ENCODE data around the gene GEMIN4.
A peak's percentile ranks its signal among the peaks of the same experiment; 100 is the strongest.
"Not testable (repeated sequence)": the region's sequence is repeated elsewhere in the genome, so short reads cannot be mapped to it uniquely, and the experiment has no call there.

The GEMIN4 gene

DNA sequence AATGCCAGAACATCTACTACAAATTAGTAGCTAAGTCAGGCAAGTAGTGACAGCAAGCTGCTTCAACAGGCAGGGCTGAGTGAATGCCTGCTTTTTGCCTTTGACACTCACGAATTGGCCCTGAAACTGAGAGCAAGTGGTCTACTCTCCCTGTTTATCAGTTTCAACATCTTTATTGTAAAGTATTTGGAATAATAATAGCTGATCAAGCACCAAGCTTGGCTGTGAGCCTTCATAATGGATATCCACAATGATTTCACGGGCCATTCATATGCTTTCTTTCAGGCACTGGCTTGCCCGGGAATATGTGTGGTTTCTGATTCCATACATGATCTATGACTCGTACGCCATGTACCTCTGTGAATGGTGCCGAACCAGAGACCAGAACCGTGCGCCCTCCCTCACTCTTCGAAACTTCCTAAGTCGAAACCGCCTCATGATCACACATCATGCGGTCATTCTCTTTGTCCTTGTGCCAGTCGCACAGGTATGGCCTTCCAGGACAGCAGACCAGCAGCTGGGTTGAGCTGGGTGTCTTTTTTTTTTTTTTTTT lies 14.4 kb downstream of the GEMIN4 start:
- DNase-seq, result no peak

DNA sequence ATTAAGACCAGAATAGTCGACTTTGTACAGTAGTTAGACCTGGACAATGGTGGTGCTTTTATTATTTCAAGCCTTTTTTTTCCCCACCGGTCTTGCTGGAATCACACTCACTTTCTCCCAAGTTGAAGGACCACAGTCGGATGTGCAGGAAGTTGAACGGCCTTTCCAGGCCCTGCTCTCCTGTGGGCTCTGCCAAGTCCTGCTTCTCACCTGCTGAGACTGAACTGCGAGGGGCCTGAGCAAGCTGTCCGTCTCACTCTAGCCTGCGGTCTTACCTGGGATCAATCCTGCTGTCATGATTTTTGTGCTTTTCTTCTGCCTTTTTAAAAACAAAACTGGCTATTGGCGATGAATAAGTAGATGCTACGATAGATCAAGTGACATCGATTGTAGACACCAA lies 18.3 kb downstream of the GEMIN4 start:
- DNase-seq, result no peak

DNA sequence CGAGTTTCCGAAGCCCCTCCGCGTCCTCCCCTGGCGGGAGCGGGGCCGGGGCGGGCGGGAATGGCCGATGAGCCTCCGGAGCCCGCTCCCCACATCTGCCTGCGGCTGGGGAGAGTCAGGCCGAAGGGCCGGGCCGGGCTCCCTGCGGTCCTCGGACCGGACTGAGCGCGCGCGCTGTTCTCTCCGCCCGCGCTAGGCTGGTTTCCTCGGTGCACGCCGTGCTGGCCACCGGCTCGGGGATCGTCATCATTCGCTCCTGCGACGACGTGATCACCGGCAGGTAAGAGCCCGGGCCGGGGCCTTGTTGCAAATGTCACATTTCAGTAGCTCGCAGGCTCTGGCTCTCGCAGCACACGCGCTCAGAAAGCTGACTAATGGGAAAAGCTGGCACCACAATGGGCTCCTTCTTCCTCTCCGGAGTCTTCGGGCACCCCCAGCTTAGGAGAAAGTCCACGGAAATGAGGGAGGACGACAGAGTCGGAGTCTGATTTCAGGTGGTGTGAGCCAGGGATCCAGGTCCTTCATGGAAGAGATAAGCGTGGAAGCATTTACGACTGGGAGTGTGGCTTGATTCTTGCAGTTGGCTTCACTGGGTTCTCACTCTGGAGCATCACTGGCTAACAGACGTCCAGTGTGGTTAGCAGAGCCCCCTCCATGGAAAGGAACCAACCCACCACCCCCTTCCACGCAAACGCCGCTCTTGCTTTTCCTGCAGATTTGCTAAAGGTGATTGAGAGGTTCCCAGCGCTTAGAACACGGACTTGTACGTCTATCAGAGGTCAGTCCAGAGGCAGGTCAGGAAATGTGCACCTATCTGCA lies 19.0 kb downstream of the GEMIN4 start:
- DNase-seq, result no peak

DNA sequence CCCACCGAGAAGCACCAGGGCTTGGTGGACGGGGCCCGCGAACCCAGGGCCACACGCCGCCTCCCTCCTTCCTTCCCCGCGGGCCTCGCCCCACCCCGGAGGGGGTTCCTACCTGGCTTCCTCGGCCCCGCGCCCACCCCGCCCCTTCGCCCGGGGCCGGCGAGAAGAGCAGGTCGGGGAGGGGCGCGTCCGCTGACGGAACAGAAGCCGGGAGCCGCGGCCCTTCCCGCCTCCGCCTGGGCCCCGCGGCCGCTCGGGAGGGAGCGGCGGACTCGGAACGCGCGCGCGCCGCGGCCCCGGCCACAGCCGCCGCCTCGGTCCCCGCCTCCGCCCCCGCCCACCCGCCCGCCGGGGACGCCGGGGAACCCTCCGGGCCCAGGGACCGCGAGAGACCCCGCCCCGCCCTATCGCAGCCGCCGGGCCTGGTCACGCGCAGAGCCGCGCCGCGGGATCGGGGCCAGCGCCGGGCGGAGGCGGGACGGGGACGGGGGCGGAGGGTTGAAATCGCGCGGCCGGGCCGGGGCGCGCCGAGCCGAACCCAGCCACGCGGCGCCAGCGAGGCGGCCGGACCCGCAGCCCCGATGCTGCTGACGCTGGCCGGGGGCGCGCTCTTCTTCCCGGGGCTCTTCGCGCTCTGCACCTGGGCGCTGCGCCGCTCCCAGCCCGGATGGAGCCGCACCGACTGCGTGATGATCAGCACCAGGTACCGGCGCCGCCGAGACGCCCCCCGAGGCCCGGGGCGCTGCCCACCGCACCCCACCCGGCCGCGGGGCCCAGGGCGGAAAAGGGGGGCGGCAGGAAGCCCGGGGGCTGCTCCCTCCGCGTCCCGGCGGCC lies 19.8 kb downstream of the GEMIN4 start, which contains the start of gene TLCD3A:
Gene TLCD3A (plus strand): TSS at position 530 of the 835 bp plus-strand sequence. CDS start 52 bp downstream, at position 582.
- DNase-seq, result no peak

DNA sequence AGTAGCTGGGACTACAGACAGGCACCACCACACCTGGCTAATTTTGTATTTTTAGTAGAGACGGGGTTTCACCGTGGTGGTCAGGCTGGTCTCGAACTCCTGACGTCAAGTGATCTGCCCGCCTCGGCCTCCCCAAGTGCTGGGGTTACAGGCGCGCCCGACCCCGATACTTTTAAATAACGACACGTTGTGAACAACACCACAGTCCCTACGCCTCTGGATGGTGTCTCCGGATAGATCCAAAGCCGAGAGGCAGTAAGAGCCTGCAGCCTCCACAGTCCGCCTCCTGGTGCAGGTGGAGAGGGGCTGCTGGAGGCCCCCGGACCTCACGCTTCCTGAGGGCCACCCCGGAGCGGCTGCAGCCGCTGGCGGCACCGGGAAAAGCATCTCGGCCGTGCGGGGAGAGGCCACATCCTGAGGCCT lies 20.4 kb downstream of the GEMIN4 start:
- DNase-seq, result no peak

DNA sequence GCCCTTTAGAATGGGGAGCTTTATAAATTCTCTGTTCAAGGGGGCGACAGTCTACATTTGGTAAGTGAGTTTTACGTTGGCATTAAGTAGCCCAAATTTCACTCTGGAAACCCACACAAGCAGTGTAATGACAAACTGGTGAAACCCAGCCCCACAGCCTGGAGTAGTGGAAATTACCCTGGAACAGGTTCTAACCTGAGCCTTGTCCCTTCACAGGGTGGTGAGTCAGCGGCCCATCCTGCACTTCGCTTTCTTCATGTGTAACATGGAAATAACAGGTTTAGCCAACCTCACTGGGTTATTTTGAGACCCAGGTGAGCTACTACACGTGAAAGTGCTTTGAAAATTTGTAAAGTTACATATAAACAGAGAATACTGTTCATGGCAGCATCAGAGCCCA lies 23.2 kb downstream of the GEMIN4 start:
- no peak for DNase-seq

DNA sequence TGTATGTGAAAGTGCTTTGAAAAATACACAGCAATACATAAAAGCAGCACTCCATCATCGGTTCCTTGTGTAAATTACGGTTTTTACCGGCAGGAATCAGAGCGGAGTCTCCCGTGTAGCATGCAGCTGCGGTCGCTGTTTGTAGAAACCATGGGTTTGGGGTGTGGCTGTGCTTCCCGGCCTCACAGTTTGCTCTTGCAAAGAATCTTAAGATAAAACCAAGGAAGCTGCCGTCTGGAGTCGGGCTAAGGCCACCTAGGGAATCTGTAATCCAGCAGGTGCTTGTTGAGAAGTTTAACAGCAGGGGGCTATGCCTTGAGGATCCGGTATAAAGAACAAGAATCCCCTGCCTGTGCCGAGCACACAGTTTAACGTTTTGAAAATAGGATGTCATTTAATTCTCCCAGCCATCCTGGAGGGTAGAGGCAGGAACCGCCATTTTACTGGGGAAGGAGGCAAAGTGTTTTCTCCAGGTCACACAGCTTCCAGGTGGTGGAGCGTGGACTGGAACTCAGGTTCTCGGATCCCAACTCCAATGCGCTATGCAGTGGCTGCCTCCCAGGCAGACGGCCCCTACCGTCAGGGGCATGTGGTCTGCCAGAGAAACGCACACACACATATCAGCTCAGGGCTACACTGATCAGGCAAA lies 25.7 kb downstream of the GEMIN4 start:
- no peak for DNase-seq

DNA sequence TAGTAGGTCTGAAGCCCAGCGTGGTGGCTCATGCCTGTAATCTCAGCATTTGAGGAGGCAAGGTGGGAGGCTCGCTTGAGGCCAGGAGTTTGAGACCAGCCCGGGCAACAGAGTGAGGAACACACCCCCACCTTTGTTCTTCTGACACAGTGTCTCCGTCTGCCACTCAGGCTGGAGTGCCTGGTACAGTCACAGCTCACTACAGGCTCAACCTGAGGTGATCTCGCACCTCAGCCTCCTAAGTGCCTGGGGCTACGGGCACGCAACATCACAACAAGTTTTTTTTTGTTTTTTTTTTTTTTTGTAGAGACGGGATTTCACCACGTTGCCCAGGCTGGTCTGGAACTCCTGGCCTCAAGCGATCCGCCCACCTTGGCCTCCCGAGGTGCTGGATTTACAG lies 26.3 kb downstream of the GEMIN4 start:
- DNase-seq, result no peak

DNA sequence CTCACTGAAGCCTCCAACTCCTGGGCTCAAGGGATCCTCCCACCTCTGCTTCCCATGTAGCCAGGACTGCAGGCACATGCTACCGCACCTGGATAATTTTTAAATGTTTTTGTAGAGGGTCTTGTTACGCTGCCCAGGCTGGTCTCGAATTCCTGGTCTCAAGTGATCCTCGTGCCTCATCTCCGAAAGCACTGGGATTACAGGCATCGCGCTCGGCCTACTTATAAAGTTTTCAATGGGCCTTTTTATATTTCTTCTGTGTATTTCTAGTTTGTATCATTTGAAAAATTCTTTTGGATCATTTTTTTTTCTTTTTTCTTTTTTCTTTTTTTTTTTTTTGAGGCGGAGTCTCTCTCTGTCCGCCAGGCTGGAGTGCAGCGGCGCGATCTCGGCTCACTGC lies 27.0 kb downstream of the GEMIN4 start:
- no peak for DNase-seq

DNA sequence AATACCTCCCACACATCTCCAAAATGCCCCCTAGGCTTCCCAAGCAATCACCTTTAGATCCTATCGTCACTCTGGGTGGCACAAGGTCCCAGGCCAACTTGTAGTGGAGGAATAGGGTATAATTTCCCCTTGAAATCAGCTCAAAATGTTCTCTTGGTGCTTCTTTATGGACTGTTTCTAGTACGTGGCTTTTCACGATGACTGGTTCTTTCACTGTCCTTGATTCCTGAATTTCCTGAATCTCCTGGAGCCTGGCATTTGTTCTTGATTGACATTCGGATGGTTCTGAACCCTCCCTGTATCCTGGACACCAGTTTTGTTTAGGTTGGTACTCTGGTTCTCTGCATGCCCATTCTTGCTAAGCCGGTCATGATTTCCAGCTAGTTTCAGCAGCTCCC lies 30.5 kb downstream of the GEMIN4 start:
- DNase-seq, result no peak

DNA sequence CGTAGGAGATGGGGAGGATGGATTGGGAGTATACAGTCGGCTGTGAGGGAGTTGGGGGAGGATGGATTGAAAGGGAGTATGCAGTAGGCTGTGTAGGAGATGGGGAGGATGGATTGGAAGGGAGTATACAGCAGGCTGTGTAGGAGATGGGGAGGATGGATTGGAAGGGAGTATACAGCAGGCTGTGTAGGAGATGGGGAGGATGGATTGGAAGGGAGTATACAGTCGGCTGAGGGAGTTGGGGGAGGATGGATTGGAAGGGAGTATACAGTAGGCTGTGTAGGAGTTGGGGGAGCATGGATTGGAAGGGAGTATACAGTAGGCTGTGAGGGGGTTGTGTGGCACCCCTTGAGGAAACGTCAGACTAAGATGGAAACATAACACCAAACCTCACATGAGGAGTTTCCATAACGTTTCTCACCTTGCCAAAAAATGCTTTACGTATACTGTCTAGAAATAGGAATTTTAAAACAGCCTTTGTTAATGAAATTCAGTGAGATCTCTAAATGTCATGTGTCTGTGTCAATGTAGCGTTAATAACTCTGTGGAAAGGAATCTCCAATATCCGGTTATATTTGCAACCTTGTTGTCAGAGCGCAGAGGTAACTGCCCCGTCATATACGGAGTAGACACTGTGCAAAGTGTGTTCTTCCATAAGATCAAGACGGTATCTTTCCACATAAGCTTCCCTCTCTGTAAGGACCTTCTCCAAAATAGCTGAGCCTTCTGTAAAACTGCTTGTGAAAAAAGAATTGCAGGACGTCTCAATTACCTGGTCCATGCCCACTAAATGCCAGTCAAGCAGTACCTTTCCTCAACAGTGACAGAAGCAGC lies 31.1 kb downstream of the GEMIN4 start:
- no peak for DNase-seq

DNA sequence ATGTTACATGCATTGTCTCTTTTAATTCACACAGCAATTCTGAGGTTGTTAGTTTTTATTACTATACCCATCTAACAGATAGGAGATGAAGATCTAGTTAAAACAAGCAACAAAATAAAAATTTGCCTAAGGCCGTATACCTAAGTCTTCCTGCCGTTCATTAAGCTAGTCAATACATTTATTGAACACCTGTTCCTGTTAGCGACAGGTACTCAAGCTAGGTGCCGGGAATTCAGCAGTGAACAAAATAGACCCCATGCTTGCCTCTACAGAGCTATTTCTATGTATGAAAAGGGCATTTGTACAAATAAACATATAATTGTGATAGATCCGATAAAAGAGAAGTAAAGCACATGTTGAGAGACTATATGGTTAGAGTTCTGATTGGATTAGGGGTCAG lies 34.0 kb downstream of the GEMIN4 start:
- no peak for DNase-seq

DNA sequence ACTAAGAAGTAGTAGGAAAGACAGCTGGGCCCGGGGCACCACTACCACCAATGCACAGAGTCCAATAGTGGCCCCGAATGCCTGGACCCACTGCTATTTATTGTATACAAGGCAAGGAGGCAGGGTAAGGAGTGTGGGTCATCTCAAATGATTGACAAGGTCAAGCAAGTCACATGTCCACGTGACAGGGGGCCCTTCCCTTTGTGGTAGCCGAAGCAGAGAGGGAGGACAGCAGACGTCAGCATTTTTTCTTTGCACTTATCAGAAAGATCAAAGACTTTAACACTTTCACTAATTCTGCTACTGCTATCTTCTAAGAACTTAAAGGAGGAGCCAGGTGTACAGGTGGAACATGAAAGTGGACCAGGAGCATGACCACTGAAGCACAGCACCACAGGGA lies 43.9 kb downstream of the GEMIN4 start:
- no peak for DNase-seq

DNA sequence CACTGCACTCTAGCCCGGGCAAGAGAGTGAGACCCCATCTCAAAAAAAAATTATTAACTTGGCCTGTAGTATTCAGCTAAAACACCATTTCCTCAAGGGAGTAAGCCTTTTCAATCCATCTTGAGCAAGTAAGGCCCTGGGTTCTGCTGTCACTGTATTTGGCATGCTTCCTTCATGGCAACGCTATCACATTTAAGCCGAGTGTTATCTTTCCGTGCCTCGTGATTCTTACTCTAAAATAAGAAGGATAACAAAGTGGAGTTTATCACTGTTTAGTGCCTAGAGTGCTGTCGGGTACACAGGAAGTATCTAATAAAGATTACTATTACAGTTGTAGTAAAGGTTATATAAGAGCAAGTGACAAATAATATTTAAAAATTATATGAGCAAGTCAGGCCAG lies 46.2 kb downstream of the GEMIN4 start:
- DNase-seq, result no peak

DNA sequence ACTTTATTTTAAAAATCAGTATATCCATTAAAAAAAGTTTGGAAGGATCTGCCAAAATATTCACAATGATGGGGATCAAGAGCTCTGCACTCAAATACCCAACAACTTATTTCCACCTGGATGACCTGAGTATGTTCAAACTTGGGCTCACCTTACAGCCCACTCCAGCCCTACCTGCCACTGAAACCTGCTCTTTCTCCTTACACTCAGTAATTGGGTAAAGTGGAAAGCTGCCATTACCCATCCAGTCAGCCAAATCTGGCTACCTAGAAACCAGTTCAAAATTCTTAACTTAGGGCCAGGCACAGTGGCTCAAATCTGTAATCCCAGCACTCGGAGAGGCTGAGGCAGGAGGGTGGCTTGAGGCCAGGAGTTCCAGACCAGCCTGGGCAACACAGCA lies 47.1 kb downstream of the GEMIN4 start:
- DNase-seq, result no peak

DNA sequence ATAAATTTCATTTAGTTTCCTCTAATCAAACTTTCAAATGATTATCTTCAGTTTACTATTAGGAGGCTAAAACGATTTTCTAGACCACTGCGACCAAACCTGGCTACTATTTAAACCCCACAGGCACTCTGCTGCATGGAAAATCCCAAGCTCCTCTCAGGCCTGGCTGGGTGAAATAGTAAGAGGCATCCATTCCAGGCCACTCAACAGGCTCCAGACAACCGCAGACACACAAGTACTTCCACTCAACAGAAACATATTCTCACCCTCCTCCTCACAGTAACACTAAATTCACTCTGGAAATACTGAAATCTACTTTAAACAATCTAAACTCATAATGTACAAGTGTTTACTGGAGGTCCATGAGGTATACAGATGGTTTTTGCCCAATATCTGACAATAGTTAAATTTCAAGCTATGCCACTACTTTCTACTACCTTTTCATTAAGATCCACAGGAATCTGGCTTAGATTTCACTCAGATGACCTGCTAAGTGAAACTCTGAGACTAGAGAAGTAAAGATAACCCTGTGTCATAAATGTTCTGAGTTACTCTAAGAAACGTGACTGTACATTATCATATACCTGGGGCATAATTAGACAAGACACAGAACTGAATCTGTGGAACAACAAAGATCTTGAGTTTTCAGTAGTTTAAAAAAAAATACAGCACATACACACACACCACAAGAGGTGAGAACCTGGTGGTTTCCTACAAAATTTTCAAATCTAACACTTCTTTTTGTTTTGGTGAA lies 47.8 kb downstream of the GEMIN4 start:
- DNase-seq, result no peak

DNA sequence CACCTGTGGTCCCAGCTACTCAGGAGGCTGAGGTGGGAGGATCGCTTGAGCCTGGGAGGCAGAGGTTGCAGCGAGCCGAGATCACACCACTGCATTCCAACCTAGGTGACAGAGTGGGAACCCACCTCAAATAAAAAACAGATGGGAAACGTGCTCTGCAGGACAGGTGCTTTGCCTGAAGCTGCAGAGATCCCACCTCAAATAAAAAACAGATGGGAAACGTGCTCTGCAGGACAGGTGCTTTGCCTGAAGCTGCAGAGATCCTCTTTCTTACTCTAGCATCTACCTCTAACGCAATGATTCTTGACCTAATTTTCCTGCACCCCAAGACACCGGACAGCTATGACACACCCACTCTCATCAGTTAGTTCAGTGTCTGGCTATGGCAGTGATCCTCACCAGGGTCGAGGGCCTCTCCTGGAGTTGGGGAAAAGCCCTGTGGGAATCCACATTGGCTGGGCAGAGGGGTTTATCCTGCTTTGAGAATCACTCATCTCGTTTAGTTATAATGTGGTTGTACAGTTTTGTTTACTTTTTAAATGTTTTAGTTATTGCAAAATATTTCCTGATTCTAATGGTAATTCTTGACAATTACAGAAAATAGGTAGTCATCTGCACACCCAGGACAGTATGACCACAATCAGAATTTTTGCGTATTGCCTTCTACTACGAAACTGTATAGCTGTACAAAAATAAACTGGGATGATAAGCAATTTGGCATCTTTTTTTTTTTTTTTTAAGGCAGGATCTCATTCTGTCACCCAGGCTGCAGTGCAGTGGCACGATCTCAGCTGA lies 48.8 kb downstream of the GEMIN4 start:
- no peak for DNase-seq

DNA sequence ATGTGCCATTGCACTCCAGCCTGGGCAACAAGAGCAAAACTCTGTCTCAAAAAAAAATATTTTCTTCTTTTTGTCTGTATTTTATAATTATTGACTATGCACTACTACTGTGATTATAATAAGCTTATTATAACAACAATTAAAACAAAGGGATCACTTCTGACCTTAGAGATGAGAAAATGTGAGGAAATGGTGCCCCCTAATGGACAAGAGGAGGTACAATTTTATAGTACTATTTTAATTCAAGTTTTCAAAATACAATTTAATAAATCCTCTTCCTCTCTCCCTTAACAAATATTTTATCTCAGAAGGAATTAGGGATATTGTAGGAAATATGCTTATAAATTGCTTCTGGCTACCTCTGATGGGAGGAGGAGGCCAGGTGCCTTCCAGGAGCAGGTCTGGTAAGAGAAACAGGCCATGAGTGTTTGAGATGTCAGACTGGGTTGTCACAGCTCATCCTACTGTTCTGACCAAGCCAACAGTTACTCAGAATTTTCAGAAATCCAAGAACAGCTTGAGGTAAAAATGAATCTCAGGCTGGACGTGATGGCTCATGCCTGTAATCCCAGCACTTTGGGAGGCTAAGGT lies 51.5 kb downstream of the GEMIN4 start:
- DNase-seq, result peak; percentile 24

DNA sequence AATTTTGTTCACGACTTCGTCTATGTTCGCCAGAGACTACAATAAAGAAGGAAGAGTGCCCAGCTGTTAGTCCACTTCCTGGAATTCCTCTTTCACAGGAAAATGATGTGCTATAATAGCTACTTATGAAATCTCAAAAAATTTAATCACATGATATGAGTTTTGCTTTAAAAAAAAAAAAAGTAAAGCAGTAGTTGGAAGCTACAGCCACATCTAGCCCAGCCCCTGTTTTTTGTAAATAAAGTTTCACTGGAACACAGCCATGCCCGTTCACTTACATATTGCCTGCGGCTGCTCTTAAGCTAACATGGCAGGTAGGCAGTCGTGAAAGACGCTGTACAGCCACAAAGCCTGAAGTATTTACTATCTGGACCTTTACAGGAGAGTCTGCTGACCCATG lies 52.7 kb downstream of the GEMIN4 start:
- DNase-seq, result no peak

DNA sequence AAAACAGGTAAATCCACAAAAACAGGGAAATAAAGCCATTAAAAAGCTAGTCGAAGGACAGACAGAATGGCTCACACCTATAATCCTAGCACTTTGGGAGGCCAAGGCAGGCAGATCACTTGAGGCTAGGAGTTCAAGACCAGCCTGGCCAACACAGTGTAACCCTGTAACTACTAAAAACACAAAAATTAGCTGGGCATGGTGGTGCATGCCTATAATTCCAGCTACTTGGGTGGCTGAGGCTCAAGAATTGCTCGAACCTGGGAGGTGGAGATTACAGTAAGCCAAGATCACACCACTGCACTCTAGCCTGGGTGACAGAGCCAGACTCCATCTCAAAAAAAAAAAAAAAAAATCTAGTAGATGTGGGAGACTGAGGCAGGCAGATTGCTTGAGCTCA lies 54.0 kb downstream of the GEMIN4 start:
- DNase-seq, result not testable (repeated sequence)

Data from NCI-H446 treated with DMSO at 0.1 percent for 48 hours (cell line).